HG02943 (cell line): Measurements from ENCODE around the gene WNT11.

ENCODE experiments used
- ATAC-seq: cut with Tn5 transposase; IDR thresholded peaks from one replicate; pipeline ENCODE4 v1.9.1; 2021; ENCODE audit warnings: mild to moderate bottlenecking, low read depth, moderate library complexity; ENCODE audit not compliant: unreplicated experiment

Gene WNT11

GRCh38 chr11:76206327-76207081, at the start of gene WNT11:
WNT11 (minus strand) TSS chr11:76206502; CDS start chr11:76206407, 95 bp downstream.
- no peak for ATAC-seq

- no peak for ATAC-seq
These were observed 47.1 kb upstream of the WNT11 start for GRCh38 chr11:76253416-76253815.

GRCh38 chr11:76252631-76253070, 46.3 kb upstream of the WNT11 start:
- ATAC-seq = no peak

GRCh38 chr11:76251576-76251975, 45.3 kb upstream of the WNT11 start:
- ATAC-seq = no peak

GRCh38 chr11:76251226-76251575, 44.9 kb upstream of the WNT11 start:
- ATAC-seq = no peak

GRCh38 chr11:76250520-76251225, 44.4 kb upstream of the WNT11 start:
- no peak for ATAC-seq

- ATAC-seq = no peak
These were observed 43.0 kb upstream of the WNT11 start for GRCh38 chr11:76249195-76249741.

GRCh38 chr11:76248210-76248609, 41.9 kb upstream of the WNT11 start:
- ATAC-seq = no peak

- no peak for ATAC-seq
These were observed 40.8 kb upstream of the WNT11 start for GRCh38 chr11:76247091-76247490.

- ATAC-seq = no peak
These were observed 40.1 kb upstream of the WNT11 start for GRCh38 chr11:76246271-76246933.

- no peak for ATAC-seq
These were observed 39.4 kb upstream of the WNT11 start for GRCh38 chr11:76245720-76246119.

- ATAC-seq = no peak
These were observed 38.1 kb upstream of the WNT11 start for GRCh38 chr11:76244316-76244851.

GRCh38 chr11:76243957-76244285, 37.6 kb upstream of the WNT11 start:
- ATAC-seq = no peak

GRCh38 chr11:76243193-76243956, 37.1 kb upstream of the WNT11 start:
- ATAC-seq = no peak

- ATAC-seq = no peak
These were observed 35.9 kb upstream of the WNT11 start for GRCh38 chr11:76242004-76242779.

GRCh38 chr11:76241243-76242000, 35.1 kb upstream of the WNT11 start:
- ATAC-seq = no peak

- no peak for ATAC-seq
These were observed 34.4 kb upstream of the WNT11 start for GRCh38 chr11:76240666-76241065.

GRCh38 chr11:76240161-76240540, 33.8 kb upstream of the WNT11 start:
- ATAC-seq = no peak
